ENCODE data around the gene PON2. TPM values are rescaled to one million over a fixed set of nuclear protein-coding genes. Genes with fewer than 3 reads are reported as not detected.
A peak's percentile ranks its signal among the peaks of the same experiment; 100 is the strongest.

The PON2 gene
- total and polyA plus RNA-seq, 2 of the 8 experiments (the other 6 are each of a cell fraction or from before 2014, with no cell fraction given) = 20.6 to 31.0 TPM

DNA sequence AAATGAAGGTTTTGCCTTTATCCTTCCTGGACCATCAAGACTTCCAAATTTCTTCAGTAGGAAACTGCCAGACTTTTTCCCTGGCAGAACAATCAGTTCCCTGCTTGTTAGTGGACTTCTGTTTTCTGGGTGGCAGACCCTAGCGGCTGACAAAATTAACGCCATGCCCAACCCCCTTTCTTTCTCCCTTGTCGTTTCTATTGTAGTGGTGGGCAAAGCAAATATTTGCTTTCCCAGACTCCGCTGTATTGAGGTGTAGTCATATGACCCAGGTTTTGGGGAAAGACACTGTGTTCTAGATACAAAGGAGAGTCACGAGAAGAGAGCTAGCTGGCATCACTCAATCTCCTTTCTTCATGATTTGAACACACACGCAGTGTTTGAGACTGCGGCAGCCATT is 7.7 kb downstream of the PON2 start:
- Histone ChIP-seq H2AK5ac (ENCODE audit: low read depth, low read length) (no peak overlapping the region), H2BK15ac (ENCODE audit: low read length) (no peak overlapping the region), H3K27ac (ENCODE audit: low read depth, low read length) (no peak overlapping the region), H4K5ac (ENCODE audit: insufficient read length, low read depth, low read length) (no peak overlapping the region), H3K4me2 (ENCODE audit: insufficient read depth in 1 of 2, low read depth in 2 of 2, low read length in 2 of 2) (peak overlapping the region in 1 of 2 experiments; percentile 24; a peak in 1 of 4 replicates), H3K4me3 (ENCODE audit: extremely low read depth in 1 of 4, insufficient read depth in 2 of 4, low read depth in 3 of 4, low read length in 4 of 4) (no peak overlapping the region), H3K14ac (ENCODE audit: insufficient read length) (no peak overlapping the region), H3K23me2 (ENCODE audit: low read depth, low read length) (no peaks in the 10 kb centered on the region), H3K23ac (ENCODE audit: insufficient read length) (no peak overlapping the region), H2BK120ac (replicated peaks; ENCODE audit: low read depth, low read length) (no peak overlapping the region), H4K8ac (ENCODE audit: extremely low read depth, insufficient read depth, low read length) (no peak overlapping the region), H4K91ac (replicated peaks; ENCODE audit: insufficient read length, low read length) (no peak overlapping the region), H3K79me2 (ENCODE audit: control insufficient read depth in 1 of 2, insufficient read depth in 2 of 2, low read length in 2 of 2) (peaks cover 0 to 6% of the 10 kb centered on the region in 2 experiments; a peak in 1 of 4 replicates), H3K27me3 (replicated peaks in 1 of 4; ENCODE audit: control insufficient read depth in 3 of 4, extremely low read depth in 1 of 4, insufficient read depth in 3 of 4, low read length in 3 of 4) (peaks cover 0 to 1% (median 0%) of the 10 kb centered on the region in 4 experiments; a peak in 1 of 7 replicates), H2AFZ (ENCODE audit: low read length) (no peak overlapping the region), H3K9ac (replicated peaks in 1 of 4; ENCODE audit: extremely low read depth in 1 of 4, low read depth in 3 of 4, low read length in 3 of 4) (no peak overlapping the region), H3K4ac (replicated peaks; ENCODE audit: insufficient read length, low read depth, low read length) (no peak overlapping the region), H3K56ac (replicated peaks; ENCODE audit: insufficient read length, low read depth, low read length) (no peak overlapping the region), H3K18ac (ENCODE audit: extremely low read depth, low read length) (no peak overlapping the region), H3K9me3 (ENCODE audit: insufficient read depth in 2 of 2, low read depth in 1 of 2, low read length in 1 of 2) (peaks cover 0 to 5% of the 10 kb centered on the region in 2 experiments; a peak in 1 of 4 replicates), H2BK5ac (ENCODE audit: low read depth, low read length) (no peak overlapping the region), H2BK20ac (ENCODE audit: low read length) (no peak overlapping the region), H2BK12ac (ENCODE audit: low read depth, low read length) (no peak overlapping the region), H4K20me1 (replicated peaks in 1 of 2; ENCODE audit: control insufficient read depth in 1 of 2, insufficient read depth in 2 of 2, low read length in 2 of 2) (peaks cover 0 to 3% of the 10 kb centered on the region in 2 experiments), H3K4me1 (replicated peaks in 1 of 4; ENCODE audit: control insufficient read depth in 3 of 4, insufficient read depth in 4 of 4, low read length in 3 of 4) (peaks cover 0 to 12% (median 4%) of the 10 kb centered on the region in 4 experiments; a peak in 4 of 7 replicates), H3K79me1 (ENCODE audit: low read depth, low read length) (no peaks in the 10 kb centered on the region; the same call in 1 of the 2 replicates), H3K36me3 (ENCODE audit: control insufficient read depth in 2 of 4, insufficient read depth in 4 of 4, low read length in 3 of 4) (peaks cover 0 to 4% (median 0%) of the 10 kb centered on the region in 4 experiments; a peak in 1 of 8 replicates)
- CTCF ChIA-PET (ENCODE audit: partially characterized antibody) = interaction anchor here (0.8 to 1.9 kb wide), 3 partner anchors 50 to 101 kb away, joined by 3 to 8 read pairs (median 7); no protein-coding TSS in a partner anchor
- POLR2A ChIA-PET (ENCODE audit: partially characterized antibody) = interaction anchor here (0.9 kb wide), 1 partner anchor 18 kb away, joined by 3 read pairs; no protein-coding TSS in a partner anchor
- no peak for FAIRE-seq
- no peak for DNase-seq (ENCODE audit: low read depth in 1 of 2, low spot score in 2 of 2)
- TF ChIP-seq, protein P1, sequence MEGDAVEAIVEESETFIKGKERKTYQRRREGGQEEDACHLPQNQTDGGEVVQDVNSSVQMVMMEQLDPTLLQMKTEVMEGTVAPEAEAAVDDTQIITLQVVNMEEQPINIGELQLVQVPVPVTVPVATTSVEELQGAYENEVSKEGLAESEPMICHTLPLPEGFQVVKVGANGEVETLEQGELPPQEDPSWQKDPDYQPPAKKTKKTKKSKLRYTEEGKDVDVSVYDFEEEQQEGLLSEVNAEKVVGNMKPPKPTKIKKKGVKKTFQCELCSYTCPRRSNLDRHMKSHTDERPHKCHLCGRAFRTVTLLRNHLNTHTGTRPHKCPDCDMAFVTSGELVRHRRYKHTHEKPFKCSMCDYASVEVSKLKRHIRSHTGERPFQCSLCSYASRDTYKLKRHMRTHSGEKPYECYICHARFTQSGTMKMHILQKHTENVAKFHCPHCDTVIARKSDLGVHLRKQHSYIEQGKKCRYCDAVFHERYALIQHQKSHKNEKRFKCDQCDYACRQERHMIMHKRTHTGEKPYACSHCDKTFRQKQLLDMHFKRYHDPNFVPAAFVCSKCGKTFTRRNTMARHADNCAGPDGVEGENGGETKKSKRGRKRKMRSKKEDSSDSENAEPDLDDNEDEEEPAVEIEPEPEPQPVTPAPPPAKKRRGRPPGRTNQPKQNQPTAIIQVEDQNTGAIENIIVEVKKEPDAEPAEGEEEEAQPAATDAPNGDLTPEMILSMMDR (IDR thresholded peaks at IDR 0.05; ENCODE audit: control extremely low read depth in 1 of 3, insufficient read depth in 1 of 3, low read depth in 1 of 3, low read length in 3 of 3) = no peak
- TF ChIP-seq PHF8 (conservative IDR thresholded peaks at IDR 0.05; ENCODE audit: low read depth, low read length) (no peak), CTBP2 (IDR thresholded peaks at IDR 0.05; ENCODE audit: borderline replicate concordance, insufficient read depth, insufficient read length, low read length) (no peak), RFX5 (IDR thresholded peaks at IDR 0.05; ENCODE audit: borderline replicate concordance, low read depth, low read length) (no peak), HDAC2 (IDR thresholded peaks at IDR 0.05; ENCODE audit: borderline replicate concordance in 1 of 2, low read depth in 2 of 2, low read length in 2 of 2) (no peak)
- WGBS, 2 experiments (ENCODE audit: extremely low coverage in 1 of 2, insufficient coverage in 1 of 2, insufficient read length in 1 of 2, insufficient replicate concordance in 2 of 2, low coverage in 1 of 2, low lambda C conversion rate in 2 of 2, missing lambda C conversion rate in 1 of 2) = 60% methylated on average over 7 of the region's 7 CpGs; no CpG with 5 or more reads in 1 of the 2 experiments
